ENCODE results near the gene FCER2.

Gene FCER2

DNA sequence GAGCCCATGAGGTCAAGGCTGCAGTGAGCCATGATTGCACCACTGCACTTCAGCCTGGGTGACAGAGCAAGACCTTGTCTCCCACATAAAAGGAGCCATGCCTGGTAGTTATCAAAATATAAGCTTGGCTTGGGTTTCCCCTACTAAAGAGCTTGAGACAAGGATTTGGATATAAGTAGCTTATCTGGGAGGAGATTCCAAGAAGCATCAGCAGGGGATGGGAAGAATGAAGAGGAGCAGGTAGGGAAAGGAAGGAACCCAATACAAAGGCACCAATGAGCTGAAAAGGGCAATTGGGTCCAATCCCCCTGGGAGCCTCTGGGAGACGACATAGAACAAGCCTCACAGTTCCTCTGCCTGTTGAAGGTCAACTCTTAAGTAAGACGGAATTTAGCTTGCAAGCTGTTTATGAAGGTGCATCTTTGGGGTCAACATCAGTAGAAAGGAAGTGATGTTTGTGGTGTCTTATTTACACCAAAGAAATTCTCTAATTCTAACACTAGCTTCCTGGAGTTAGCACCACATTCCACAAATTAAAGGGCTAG is 37.4 kb upstream of the FCER2 start:
- H3K4me1 Mint-ChIP-seq (ENCODE audit: low read depth), result peaks cover 29% of the 10 kb centered on the region

GRCh38 chr19:7738023-7738422 is 36.1 kb upstream of the FCER2 start:
- H3K36me3 Mint-ChIP-seq (ENCODE audit: low read depth), result no peaks in the 10 kb centered on the region
- H3K27me3 Mint-ChIP-seq, result peaks cover 46% of the 10 kb centered on the region
- H3K9me3 Mint-ChIP-seq, result no peaks in the 10 kb centered on the region
- peak overlapping the region; percentile 63 for H3K27ac Mint-ChIP-seq
- no peak overlapping the region for H3K4me3 Mint-ChIP-seq
- H3K4me1 Mint-ChIP-seq (ENCODE audit: low read depth), result peaks cover 19% of the 10 kb centered on the region

More for the DNA sequence above, 37.4 kb upstream of the FCER2 start:
- Mint-ChIP-seq H3K9me3 (no peaks in the 10 kb centered on the region), H3K27me3 (peaks cover 47% of the 10 kb centered on the region), H3K27ac (peak overlapping the region; percentile 48), H3K36me3 (ENCODE audit: low read depth) (no peaks in the 10 kb centered on the region), H3K4me3 (no peak overlapping the region)

GRCh38 chr19:7737215-7737614 is 35.3 kb upstream of the FCER2 start:
- H3K27ac Mint-ChIP-seq, result no peak overlapping the region
- no peaks in the 10 kb centered on the region for H3K36me3 Mint-ChIP-seq (ENCODE audit: low read depth)
- H3K4me1 Mint-ChIP-seq (ENCODE audit: low read depth), result peaks cover 15% of the 10 kb centered on the region
- H3K9me3 Mint-ChIP-seq, result no peaks in the 10 kb centered on the region
- no peak overlapping the region for H3K4me3 Mint-ChIP-seq
- H3K27me3 Mint-ChIP-seq, result peaks cover 48% of the 10 kb centered on the region

- no peak overlapping the region for H3K27ac Mint-ChIP-seq
- H3K36me3 Mint-ChIP-seq (ENCODE audit: low read depth), result no peaks in the 10 kb centered on the region
- H3K4me3 Mint-ChIP-seq, result no peak overlapping the region
- H3K9me3 Mint-ChIP-seq, result no peaks in the 10 kb centered on the region
- H3K27me3 Mint-ChIP-seq, result peaks cover 53% of the 10 kb centered on the region
- H3K4me1 Mint-ChIP-seq (ENCODE audit: low read depth), result peaks cover 15% of the 10 kb centered on the region
Measured at GRCh38 chr19:7736148-7736547, 34.2 kb upstream of the FCER2 start.

GRCh38 chr19:7734220-7735203 is 32.6 kb upstream of the FCER2 start:
- Mint-ChIP-seq H3K36me3 (ENCODE audit: low read depth) (no peaks in the 10 kb centered on the region), H3K27me3 (peaks cover 47% of the 10 kb centered on the region), H3K9me3 (no peaks in the 10 kb centered on the region), H3K27ac (no peak overlapping the region), H3K4me3 (no peak overlapping the region), H3K4me1 (ENCODE audit: low read depth) (peaks cover 25% of the 10 kb centered on the region)

DNA sequence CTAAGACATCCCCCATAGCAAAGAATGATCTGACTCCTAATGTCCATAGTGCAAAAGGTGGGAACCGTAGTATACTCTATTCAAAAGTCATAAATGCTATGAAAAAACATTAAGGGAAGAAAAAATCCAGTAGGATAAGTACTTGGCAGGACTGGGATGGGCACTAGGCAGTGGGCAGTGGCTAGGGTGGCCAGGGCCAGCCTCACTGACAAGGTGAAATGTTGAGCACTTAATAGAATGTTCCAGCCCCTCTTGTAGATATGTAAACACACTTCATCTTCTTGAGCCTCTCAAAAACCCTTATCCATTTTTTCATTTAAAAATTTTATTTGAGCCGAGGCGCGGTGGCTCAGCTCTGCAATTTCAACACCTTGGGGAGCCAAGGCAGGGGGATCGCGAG is 31.4 kb upstream of the FCER2 start:
- H3K27me3 Mint-ChIP-seq, result peaks cover 54% of the 10 kb centered on the region
- no peak overlapping the region for H3K27ac Mint-ChIP-seq
- no peak overlapping the region for H3K4me3 Mint-ChIP-seq
- H3K36me3 Mint-ChIP-seq (ENCODE audit: low read depth), result no peaks in the 10 kb centered on the region
- no peaks in the 10 kb centered on the region for H3K9me3 Mint-ChIP-seq
- H3K4me1 Mint-ChIP-seq (ENCODE audit: low read depth), result peaks cover 32% of the 10 kb centered on the region

- H3K9me3 Mint-ChIP-seq, result no peaks in the 10 kb centered on the region
- peaks cover 63% of the 10 kb centered on the region for H3K27me3 Mint-ChIP-seq
- no peak within 1 kb of the TSS for H3K27ac Mint-ChIP-seq
- H3K36me3 Mint-ChIP-seq (ENCODE audit: low read depth), result no peaks in the 10 kb centered on the region
- peaks cover 21% of the 10 kb centered on the region for H3K4me1 Mint-ChIP-seq (ENCODE audit: low read depth)
- no peak within 1 kb of the TSS for H3K4me3 Mint-ChIP-seq
Measured at GRCh38 chr19:7732045-7732444, 30.1 kb upstream of the FCER2 start, which contains the start of gene CLEC4G. Gene CLEC4G (minus strand): TSS chr19:7732110. CDS start chr19:7732102, 8 bp downstream.

GRCh38 chr19:7731615-7732014 is 29.7 kb upstream of the FCER2 start:
- H3K9me3 Mint-ChIP-seq, result no peaks in the 10 kb centered on the region
- no peak overlapping the region for H3K27ac Mint-ChIP-seq
- peaks cover 62% of the 10 kb centered on the region for H3K27me3 Mint-ChIP-seq
- H3K36me3 Mint-ChIP-seq (ENCODE audit: low read depth), result no peaks in the 10 kb centered on the region
- H3K4me3 Mint-ChIP-seq, result no peak overlapping the region
- H3K4me1 Mint-ChIP-seq (ENCODE audit: low read depth), result peaks cover 21% of the 10 kb centered on the region

DNA sequence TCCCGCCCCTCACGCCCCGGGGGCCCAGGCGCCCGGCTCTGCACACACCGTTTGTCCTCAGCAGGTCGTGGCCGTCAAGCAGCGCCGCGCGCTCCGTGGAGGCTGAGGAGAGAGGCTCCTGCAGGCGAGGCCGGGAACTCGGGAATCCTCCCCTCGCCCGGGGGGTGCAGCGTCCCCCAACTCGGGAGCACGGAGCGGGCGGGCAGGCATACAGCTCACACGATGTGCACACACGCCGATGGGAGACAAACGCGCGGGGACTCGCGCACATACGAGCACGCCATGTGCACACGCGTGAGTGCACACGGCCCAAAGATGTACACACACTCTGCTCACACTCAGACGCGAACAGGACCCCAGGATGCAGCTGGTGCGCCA is 29.3 kb upstream of the FCER2 start:
- no peaks in the 10 kb centered on the region for H3K9me3 Mint-ChIP-seq
- H3K27ac Mint-ChIP-seq, result no peak overlapping the region
- H3K27me3 Mint-ChIP-seq, result peaks cover 60% of the 10 kb centered on the region
- no peak overlapping the region for H3K4me3 Mint-ChIP-seq
- no peaks in the 10 kb centered on the region for H3K36me3 Mint-ChIP-seq (ENCODE audit: low read depth)
- H3K4me1 Mint-ChIP-seq (ENCODE audit: low read depth), result peaks cover 21% of the 10 kb centered on the region

DNA sequence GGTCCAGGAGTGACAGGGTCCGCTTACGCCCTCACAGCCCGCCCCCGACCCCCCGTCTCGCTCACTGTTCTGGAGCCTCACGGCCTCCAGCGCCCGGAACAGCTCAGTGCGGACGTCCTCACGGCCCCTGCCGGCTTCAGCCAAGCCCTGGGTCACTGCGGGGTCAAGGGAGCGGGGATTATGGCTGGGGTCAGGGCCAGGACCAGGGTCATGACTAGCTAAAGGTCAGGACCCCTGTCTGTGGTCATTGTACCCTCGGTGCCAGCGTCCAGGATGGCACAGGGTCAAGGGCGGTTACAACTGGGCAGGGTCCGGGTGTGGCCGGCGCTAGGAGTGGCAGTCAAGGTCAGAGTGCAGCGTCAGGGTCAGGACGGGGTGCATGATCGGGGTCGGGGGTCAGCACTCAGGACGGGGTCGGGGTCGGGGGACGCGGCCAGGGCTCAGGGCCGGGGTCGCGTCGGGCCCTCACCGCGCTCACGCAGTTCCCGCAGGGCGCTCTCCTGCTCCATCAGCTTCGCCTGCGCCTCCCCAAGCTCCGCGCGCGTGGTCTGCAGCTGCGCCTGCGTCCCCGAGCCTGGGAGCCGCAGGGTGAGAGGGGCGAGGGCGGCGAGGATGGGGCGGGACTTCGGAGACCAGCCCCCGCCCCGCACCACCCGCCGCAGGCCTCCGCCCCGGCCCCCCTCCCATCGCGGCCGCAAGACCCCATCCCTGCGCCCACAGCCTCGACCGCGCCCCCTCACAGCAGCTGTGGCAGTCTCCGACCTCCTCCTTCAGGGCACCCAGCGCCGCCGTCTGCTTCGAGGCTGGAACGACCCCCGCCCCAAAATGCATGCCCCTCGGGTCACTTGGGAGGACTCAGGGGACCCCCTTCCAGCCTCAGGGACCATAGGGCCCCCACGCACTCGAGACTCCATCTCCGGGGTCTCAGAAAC is 28.6 kb upstream of the FCER2 start:
- Mint-ChIP-seq H3K9me3 (no peaks in the 10 kb centered on the region), H3K27me3 (peaks cover 54% of the 10 kb centered on the region), H3K4me1 (ENCODE audit: low read depth) (peaks cover 21% of the 10 kb centered on the region), H3K27ac (no peak overlapping the region), H3K36me3 (ENCODE audit: low read depth) (no peaks in the 10 kb centered on the region), H3K4me3 (no peak overlapping the region)

- Mint-ChIP-seq H3K27ac (no peak overlapping the region), H3K9me3 (no peaks in the 10 kb centered on the region), H3K36me3 (ENCODE audit: low read depth) (no peaks in the 10 kb centered on the region), H3K4me3 (peak overlapping the region; percentile 39), H3K27me3 (peaks cover 50% of the 10 kb centered on the region), H3K4me1 (ENCODE audit: low read depth) (peaks cover 21% of the 10 kb centered on the region)
Measured at GRCh38 chr19:7729831-7730285, 27.9 kb upstream of the FCER2 start.

DNA sequence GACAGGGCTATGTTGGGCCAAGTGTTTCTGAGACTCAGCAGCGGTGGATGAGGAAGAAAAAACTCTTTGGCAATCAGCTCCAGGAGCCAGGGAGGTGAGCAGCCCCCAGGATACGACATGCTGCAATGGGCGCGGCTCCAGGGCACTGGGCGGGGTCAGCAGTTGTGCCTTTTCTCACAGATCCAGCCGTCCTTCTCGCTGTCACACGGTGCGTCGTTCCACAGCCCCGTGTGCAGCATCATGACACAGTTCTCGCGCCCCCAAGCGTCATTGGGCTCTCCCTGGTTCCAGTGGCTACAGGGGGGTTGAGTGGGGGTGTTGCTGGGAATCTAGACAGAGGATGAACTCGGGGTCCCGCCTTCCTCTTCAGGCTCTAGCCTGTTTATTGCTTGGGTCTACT is 27.3 kb upstream of the FCER2 start:
- no peak overlapping the region for H3K27ac Mint-ChIP-seq
- peaks cover 19% of the 10 kb centered on the region for H3K4me1 Mint-ChIP-seq (ENCODE audit: low read depth)
- no peaks in the 10 kb centered on the region for H3K36me3 Mint-ChIP-seq (ENCODE audit: low read depth)
- H3K27me3 Mint-ChIP-seq, result peaks cover 50% of the 10 kb centered on the region
- H3K4me3 Mint-ChIP-seq, result no peak overlapping the region
- no peaks in the 10 kb centered on the region for H3K9me3 Mint-ChIP-seq

GRCh38 chr19:7725791-7726190 is 23.9 kb upstream of the FCER2 start:
- no peak overlapping the region for H3K27ac Mint-ChIP-seq

DNA sequence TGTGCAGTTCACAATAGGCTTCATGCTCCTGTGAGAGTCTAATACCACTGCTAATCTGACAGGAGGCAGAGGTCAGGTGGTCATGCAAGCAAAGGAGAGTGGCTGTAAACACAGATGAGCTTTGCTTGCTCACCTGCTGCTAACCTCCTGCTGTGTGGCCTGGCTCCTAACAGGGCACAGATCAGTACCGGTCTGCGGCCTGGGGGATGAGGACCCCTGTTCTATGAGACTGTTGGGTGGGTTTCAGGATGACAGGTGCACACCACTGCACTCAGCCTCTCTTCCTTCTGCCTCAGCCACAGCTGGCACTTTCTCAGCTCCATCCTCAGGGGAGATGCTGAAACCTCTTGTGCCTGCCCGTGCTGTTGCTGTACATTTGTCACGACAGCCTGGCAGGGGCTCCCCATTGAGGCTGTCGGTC is 20.3 kb upstream of the FCER2 start:
- Mint-ChIP-seq H3K27me3 (peaks cover 4% of the 10 kb centered on the region), H3K4me3 (no peak overlapping the region), H3K36me3 (ENCODE audit: low read depth) (no peaks in the 10 kb centered on the region), H3K4me1 (ENCODE audit: low read depth) (peaks cover 20% of the 10 kb centered on the region), H3K27ac (no peak overlapping the region), H3K9me3 (no peaks in the 10 kb centered on the region)

More at GRCh38 chr19:7725791-7726190, 23.9 kb upstream of the FCER2 start:
- peaks cover 34% of the 10 kb centered on the region for H3K27me3 Mint-ChIP-seq
- peaks cover 17% of the 10 kb centered on the region for H3K4me1 Mint-ChIP-seq (ENCODE audit: low read depth)
- no peaks in the 10 kb centered on the region for H3K36me3 Mint-ChIP-seq (ENCODE audit: low read depth)
- H3K4me3 Mint-ChIP-seq, result no peak overlapping the region
- H3K9me3 Mint-ChIP-seq, result no peaks in the 10 kb centered on the region
